HG03571 (cell line): ENCODE measurements around the gene SRRM2.
"Not testable (repeated sequence)": the region's sequence is repeated elsewhere in the genome, so short reads cannot be mapped to it uniquely, and the experiment has no call there.

ENCODE experiments used
- ATAC-seq: cut with Tn5 transposase; IDR thresholded peaks from one replicate; pipeline ENCODE4 v1.9.1; 2021; ENCODE audit not compliant: unreplicated experiment

The SRRM2 gene

DNA sequence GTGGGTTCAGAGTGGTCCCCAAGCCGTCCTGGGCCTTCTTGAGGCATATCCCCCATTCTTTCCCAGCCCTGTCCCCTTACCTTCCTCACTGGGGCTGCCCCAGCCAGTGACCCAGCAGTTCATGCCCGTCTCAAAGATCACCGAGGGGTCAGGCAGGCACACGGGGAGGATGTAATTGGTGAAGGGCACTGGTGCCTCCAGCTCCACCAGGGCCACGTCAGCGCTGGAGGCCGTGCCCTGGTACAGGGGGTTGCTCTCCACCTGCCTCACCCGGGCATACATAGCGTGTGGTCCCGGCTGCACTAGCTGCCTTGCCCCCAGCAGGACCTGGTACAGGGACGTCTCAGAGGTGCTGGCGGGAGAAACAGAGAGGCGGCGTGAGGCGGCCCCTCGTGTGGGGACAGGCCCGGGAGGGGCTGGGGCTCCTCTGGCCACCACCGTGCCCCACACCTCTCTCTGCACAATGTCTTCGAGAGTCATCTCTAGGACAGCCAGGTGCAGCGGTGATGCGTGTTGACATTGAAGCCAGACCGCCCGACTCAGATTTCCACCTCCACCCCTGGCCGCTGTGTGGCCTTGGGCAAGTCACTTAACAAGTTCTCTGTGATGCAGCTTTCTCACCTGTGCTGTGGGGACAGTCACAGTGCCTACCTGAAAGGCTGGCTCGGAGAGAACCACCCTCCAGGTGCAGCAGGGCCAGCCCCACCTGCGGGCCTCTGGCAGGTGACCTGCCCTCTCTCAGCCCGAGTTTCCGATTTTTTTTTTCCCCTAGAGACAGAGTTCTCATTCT is 38.3 kb upstream of the SRRM2 start:
- ATAC-seq, result no peak

DNA sequence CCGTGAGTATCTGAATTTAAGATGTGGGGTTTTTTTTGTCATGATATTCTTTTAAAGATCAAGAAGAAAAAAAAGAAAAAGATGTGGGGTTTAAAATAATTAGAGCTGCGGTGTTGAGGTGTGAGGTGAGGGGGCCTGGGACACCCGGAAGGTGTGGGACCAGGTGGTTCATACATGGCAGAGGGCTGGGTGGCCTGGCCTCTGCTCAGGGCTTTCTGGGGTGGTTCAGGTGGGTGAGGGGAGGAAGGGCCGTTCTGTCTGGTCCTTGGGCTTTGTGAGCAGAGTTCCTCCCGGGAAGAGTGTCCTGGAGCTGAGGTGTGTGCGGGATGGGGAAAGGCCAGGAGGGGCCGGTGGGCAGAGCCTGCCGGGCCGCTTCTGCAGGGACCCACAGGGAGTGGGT is 37.4 kb upstream of the SRRM2 start:
- no peak for ATAC-seq

GRCh38 chr16:2715519-2715918 is 36.9 kb upstream of the SRRM2 start:
- no peak for ATAC-seq

- ATAC-seq, result no peak
These were observed 36.2 kb upstream of the SRRM2 start for GRCh38 chr16:2715966-2716885.

- ATAC-seq, result no peak
These were observed 35.5 kb upstream of the SRRM2 start for GRCh38 chr16:2716948-2717347.

DNA sequence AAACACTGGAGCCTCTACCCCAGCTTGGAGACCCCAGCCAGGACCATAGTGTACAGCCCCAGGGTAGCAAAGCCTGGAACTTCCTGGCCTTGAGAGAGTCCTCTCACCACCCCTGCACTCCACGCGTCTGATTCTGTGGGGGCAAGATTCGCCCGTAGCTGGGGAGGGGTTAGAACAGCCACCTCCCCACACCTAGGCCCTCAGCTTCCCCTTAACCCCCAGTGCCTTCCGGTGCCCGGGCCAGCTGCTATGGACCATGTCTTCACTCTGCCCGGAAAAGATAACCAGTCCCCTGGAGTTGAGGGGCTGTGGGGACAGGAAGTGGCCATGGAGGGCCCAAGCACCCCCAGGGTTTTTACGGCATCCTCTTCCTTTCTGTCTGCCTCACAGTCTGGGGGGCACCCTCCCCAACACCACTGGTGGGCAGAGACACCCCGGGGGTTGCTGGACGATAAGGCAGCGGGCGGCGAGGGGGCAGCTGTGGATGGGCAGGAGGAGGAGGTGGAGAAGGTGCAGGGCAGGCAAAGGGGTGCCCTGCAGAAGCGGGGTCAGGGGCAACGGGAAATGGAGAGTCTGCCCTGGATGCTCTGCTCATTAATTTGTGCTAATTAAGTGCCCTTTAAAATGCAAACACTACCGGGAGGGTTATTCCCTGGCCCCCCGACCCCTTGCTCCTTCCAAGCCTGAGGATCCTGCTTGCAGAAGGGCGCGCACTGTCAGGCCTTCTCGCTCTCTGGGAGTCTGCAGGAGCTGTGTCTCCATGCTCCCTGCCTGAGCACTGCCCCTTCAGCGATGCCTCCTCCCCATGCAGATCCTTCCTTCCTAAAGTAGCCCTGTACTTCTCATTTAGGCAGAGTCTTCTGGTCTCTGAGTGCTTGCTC is 34.8 kb upstream of the SRRM2 start:
- ATAC-seq, result no peak

DNA sequence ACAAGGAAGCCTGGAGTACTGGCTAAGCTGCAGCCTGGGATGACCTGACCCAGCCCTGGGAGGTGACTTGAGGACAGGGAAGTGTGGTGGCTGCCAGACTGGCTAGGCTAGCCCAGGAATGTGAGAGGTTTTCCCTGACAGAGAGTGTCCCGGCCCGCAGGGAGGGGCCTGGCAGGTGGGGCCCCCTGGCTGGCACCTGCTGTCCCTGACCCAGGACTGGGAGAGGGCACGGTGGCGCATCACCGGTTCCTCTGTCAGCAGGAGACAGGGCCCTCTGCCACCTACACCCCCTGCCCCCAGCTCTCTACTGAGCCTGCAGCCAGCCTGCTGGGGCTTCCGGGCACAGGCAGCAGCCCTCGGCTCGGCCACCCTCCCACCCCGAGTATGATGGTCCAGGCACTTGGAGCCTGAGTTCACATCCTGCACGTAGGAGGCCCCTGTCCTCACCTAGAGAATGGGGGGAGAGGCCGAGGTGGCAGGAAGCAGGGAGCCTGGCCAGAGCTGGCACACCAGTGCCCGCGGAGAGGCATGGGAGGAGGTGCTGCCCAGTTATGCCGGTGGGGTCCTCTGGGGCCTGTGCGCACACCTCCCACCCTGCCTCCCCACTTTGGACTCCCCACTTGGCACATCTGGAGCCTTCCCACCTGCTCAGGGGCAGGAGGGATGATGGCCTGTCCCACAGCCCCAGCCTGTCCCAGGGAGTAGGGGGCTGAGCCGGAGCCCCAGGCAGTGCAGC is 32.9 kb upstream of the SRRM2 start:
- no peak for ATAC-seq

DNA sequence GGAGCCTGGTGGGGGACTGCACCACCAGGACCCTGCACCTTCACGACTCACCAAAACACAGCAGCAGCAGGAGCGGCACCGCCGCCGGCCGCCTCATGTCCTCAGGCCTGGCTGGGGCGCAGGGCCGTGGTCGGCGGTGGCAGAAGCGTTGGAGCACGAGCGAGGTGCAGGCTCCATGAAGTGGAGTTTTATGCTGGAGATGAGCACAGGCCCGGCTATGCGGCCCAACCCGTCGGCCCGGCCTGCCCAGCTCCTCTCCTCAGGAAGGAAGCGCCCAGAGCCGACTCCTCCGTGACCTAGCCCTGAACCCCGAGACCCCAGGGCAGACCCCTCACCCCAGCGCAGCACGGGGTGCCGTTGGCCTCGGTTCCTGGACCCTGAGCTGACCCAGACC is 32.4 kb upstream of the SRRM2 start, which contains the start of gene PRSS27:
PRSS27 (minus strand) TSS at position 161 of the 394 bp plus-strand sequence; CDS start at position 97, 64 bp downstream.
- no peak for ATAC-seq

DNA sequence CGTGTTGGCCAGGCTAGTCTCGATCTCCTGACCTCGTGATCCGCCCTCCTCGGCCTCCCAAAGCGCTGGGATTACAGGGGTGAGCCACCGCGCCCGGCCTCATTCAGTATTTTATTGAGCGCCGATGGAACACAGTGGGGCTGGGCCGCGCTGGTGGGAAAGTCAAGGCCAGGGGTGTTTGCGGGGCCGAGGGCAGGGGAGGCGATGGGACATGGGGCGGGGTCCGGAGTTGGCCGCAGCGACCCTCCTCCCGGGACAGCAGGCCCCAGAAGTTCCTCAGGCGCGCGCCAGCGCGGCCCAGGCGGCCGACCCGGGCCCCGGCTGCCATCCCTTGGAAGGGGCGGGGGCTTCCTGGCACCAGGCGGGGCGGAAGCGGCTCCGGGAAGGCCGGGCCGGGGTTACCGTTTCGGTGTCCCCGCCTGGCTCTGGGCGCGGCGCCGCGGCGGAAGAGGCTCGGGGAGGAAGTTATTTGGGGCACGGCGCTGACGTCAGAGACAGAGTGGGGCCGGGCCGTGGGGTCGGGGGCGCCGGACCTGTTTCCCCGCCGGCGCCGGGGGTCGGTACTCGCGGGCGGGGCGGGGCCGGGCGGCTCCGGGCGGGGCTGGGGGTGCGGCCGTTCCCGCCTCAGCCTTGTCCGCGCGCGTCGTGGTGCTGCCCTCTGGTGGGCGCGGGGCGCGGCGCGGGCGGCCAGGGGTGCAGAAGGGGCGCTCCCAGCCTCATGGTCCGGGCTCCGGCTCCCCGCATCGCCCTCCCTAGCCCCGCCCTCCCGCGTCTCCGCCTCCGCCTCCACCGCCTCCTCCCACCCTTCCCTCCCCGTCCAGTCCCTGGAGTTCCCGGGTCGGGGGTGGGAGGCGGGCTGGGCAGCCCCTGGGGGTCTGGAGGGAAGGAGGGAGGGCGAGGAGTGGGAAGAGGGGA is 31.5 kb upstream of the SRRM2 start:
- ATAC-seq, result peak; percentile 73

- ATAC-seq, result not testable (repeated sequence)
These were observed 30.7 kb upstream of the SRRM2 start for GRCh38 chr16:2721634-2722173.

DNA sequence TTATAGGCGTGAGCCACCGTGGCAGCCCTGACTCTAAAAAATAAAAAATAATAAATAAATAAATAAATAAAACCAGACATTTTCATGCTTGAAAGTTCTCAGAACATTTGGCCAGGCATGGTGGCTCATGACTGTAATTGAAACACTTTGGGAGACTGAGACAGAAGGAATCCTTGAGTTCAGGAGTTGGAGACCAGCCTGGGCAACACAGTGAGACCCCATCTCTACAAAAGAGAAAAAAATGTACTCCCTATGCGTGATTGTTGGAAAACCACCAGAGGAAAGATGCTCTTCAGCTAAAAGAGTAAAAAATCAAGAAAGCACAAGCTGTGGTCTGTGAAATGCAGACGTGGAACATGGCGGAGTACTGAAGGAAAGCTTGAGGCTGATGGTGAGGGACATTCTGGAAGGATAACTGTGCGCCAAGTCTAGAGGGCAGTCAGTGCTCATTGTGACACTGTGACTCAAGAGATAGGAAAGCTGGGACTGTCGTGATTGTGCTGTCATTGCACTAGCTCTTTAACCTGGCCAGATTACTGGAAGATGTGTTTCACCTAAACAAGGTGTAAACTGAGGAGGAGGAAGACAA is 28.3 kb upstream of the SRRM2 start:
- ATAC-seq, result no peak

DNA sequence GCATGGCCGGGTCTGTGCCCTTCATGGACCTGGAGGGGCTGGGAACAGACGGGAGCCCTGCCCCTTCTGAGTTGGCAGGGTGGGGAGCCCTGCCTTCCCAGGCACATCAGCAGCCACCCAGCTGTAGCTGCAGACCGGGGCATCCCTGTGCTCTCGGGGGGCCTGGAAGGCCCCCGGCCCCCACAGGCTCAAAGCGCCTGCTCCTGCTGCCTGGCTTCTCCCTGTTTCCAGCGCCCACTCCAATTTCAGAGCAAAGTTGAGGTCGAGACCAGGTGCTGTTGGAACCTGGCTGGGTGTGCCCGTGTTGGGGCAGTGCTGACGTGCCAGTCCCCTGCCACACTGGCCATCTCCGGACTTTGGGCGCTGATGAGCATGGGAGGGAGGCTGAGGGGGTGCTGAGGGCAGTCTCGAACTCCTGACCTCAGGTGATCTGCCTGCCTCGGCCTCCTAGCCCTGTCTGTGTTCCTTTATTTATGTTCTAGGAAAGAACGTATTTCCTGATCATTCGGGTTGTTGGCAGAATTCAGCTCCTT is 27.6 kb upstream of the SRRM2 start:
- ATAC-seq, result no peak

DNA sequence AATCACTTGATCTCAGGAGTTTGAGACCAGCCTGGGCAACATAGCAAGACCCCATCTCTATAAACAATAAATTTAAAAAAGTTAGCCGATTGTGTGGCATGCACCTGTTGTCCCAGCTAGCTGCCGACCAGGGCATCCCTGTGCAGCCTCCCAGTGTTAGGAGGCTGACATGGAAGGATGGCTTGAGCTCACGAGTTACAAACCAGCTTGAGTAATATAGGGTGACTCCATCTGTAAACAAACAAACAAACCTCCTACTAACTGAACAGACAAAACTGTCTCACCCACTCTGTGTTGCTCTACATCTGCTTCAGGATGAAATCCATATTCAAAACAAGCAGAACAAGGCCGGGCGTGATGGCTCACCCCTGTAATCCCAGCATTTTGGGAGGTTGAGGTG is 25.5 kb upstream of the SRRM2 start:
- no peak for ATAC-seq

DNA sequence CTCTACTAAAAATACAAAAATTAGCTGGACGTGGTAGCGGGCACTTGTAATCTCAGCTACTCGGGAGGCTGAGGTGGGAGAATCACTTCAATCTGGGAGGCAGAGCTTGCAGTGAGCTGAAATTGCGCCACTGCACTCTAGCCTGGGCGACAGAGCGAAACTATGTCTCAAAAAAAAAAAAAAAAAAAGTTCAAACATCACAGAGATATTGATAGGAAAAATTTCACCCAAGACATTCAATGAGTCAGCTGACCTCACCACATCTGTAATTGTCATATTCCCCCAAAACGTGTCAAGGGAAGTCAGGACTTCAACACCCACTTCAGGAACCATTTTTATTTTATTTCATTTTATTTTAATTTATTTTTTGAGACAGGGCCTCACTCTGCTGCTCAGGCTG is 24.4 kb upstream of the SRRM2 start:
- no peak for ATAC-seq

DNA sequence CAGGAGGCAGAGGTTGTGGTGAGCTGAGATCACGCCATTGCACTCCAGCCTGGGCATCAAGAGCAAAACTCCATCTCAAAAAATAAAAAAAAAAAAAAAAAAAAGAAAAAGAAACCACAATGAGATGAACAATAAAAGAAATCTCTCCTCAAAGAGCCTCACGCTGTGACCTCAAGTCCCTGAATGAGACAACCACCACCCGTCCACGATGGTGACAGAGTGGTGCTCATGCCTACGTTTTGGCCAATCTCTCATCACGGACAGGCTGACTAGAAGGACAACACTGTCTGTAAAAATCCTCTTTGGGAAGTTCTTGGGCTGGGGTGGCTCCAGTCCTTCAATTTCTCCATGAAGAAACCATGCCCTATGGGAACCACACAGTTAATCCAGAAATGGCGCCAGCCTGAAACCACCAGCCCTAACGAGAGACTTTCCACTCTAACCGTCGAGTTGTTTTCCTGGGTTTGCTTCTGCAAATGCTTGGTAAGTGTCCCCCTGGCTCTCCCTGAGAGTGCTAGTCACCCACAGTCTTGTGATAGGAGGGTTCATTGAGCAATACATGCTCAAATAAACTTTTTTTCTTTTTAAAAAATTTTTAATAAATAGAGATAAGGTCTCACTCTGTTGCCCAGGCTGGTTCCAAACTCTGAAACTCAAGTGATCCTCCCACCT is 17.5 kb upstream of the SRRM2 start:
- no peak for ATAC-seq

DNA sequence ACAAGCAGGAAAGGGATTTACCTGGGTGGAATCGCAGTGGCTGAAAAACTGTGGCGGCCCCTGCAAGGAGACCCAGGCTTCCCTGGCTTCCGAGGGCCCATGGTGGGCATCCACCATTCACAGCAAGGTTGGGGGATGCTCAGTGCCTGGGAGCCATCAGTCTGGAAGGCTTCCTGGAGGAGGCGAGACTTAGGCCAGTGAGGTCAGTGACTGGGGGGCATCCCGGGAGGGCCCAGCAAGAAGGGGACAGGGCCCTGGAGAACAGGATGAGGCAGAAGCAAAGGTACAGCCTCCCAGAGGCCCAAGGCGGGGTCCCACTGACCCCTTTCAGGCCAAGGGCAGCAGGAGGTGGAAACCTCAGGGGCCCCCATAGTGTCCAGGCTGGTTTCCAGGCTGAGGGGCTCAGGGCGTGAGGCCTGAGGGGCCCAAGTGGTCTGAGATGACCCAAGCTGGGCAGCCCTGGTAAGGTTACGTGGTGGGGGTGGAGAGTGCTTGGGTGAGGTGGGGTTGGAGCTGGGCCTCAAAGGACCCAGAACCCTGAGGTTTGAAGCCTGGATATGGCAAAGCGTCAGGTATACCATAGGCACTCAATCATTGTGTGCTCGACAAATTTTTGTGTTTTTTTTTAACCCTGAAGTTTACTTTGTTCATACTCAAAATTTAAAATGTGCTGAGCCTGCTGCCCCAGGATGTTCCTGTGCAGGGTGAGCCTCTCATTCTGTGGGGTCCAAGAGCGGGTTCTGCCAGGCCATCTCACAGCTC is 15.8 kb upstream of the SRRM2 start:
- no peak for ATAC-seq

- no peak for ATAC-seq
These were observed 15.2 kb upstream of the SRRM2 start for GRCh38 chr16:2737238-2737605.
